ENCODE measurements around the gene USF3. TPM values are rescaled to one million over a fixed set of nuclear protein-coding genes. Genes with fewer than 3 reads are reported as not detected.

USF3 gene
- total and polyA plus RNA-seq, 2 of the 13 experiments (the other 11 are each of a cell fraction or from before 2014, with no cell fraction given) = 6.3 to 15.2 TPM

DNA sequence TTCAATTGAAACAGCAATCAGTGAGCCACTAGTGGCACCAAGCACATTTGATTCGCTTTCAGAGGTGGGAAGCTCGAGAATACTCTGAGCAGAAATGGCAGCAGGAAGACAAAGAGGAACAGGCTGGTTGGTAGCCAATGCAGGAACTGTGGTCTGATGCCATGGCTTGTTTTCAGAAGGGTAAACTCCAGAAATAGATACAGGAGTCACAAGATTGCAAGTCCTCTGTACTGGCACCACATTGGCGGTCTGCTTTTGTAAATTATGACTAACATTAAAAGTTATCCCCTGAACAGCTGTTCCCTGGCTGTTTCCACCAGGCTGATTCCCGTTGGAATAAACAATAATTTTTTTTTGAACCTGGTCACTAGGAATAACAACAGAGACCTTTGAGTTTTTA lies 35.5 kb downstream of the USF3 start:
- Histone ChIP-seq H3K27ac (ENCODE audit: extremely low read length, insufficient read depth, low read length) (no peak overlapping the region), H3K27me3 (ENCODE audit: control insufficient read depth in 1 of 2, insufficient read depth in 2 of 2, low read length in 2 of 2) (no peaks in the 10 kb centered on the region), H3K4me1 (ENCODE audit: insufficient read depth, low read length) (peaks cover 42% of the 10 kb centered on the region), H3K9me3 (ENCODE audit: low read length) (no peaks in the 10 kb centered on the region), H2AFZ (ENCODE audit: low read length) (no peak overlapping the region), H3K4me3 (replicated peaks in 1 of 3; ENCODE audit: insufficient read depth in 1 of 3, low read depth in 2 of 3, low read length in 3 of 3) (no peak overlapping the region), H3K9ac (ENCODE audit: insufficient read depth, low read depth, low read length) (no peak overlapping the region), H3K4me2 (ENCODE audit: low read depth, low read length) (no peak overlapping the region), H3K36me3 (replicated peaks in 1 of 2; ENCODE audit: control insufficient read depth in 1 of 2, insufficient read depth in 2 of 2, low read length in 2 of 2) (peaks cover 15 to 22% of the 10 kb centered on the region in 2 experiments), H3K79me2 (ENCODE audit: insufficient read depth, low read length) (peaks cover 4% of the 10 kb centered on the region), H4K20me1 (ENCODE audit: insufficient read depth, low read length) (no peaks in the 10 kb centered on the region)
- TF ChIP-seq MIER2 (CRISPR knock-in tag; IDR thresholded peaks at IDR 0.05) = no peak
- no peak for TF ChIP-seq ZNF251 (CRISPR knock-in tag; IDR thresholded peaks at IDR 0.05)
- no peak for TF ChIP-seq CHD2 (IDR thresholded peaks at IDR 0.05; ENCODE audit: low read depth, low read length)
- TF ChIP-seq, protein P1, sequence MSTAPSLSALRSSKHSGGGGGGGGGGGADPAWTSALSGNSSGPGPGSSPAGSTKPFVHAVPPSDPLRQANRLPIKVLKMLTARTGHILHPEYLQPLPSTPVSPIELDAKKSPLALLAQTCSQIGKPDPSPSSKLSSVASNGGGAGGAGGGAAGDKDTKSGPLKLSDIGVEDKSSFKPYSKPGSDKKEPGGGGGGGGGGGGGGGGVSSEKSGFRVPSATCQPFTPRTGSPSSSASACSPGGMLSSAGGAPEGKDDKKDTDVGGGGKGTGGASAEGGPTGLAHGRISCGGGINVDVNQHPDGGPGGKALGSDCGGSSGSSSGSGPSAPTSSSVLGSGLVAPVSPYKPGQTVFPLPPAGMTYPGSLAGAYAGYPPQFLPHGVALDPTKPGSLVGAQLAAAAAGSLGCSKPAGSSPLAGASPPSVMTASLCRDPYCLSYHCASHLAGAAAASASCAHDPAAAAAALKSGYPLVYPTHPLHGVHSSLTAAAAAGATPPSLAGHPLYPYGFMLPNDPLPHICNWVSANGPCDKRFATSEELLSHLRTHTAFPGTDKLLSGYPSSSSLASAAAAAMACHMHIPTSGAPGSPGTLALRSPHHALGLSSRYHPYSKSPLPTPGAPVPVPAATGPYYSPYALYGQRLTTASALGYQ (CRISPR knock-in tag; IDR thresholded peaks at IDR 0.05) = no peak
- intact Hi-C loops (cut with micrococcal nuclease; ENCODE audit: unreplicated experiment) (no loop called here), in situ Hi-C loops (cut with HindIII; ENCODE audit: extremely low pct_ligation_motif_present, low pct_unique_long_range_greater_than_20kb) (no loop called here)
- ChIA-PET CTCF (ENCODE audit: low intra/inter-chr PET ratio, low total read pairs) (no interaction called here), POLR2A (no interaction called here)
- FAIRE-seq (no peak), ATAC-seq (no peak), DNase-seq (ENCODE audit: low spot score) (no peak)
- WGBS (ENCODE audit: low lambda C conversion rate) = 98% methylated on average over 4 of the region's 4 CpGs
- BruUV-seq (replicated peaks) = no TSS peak

GRCh38 chr3:113660458-113660857 lies 36.0 kb downstream of the USF3 start:
- peaks cover 39% of the 10 kb centered on the region for H3K4me1 ChIP-seq (ENCODE audit: insufficient read depth, low read length)
- CTCF ChIA-PET (ENCODE audit: low intra/inter-chr PET ratio, low total read pairs) = no interaction called here
- ATAC-seq (no peak), DNase-seq (ENCODE audit: low spot score) (no peak), FAIRE-seq (no peak)
- no peak overlapping the region for H2AFZ ChIP-seq (ENCODE audit: low read length)
- H3K27me3 ChIP-seq (ENCODE audit: control insufficient read depth in 1 of 2, insufficient read depth in 2 of 2, low read length in 2 of 2) = no peaks in the 10 kb centered on the region
- no peaks in the 10 kb centered on the region for H3K9me3 ChIP-seq (ENCODE audit: low read length)
- BruUV-seq (replicated peaks) = no TSS peak
- intact Hi-C loops (cut with micrococcal nuclease; ENCODE audit: unreplicated experiment) (no loop called here), in situ Hi-C loops (cut with HindIII; ENCODE audit: extremely low pct_ligation_motif_present, low pct_unique_long_range_greater_than_20kb) (no loop called here)
- POLR2A ChIA-PET = no interaction called here
- H3K79me2 ChIP-seq (ENCODE audit: insufficient read depth, low read length) = peaks cover 4% of the 10 kb centered on the region
- H3K4me2 ChIP-seq (ENCODE audit: low read depth, low read length) = no peak overlapping the region
- H3K4me3 ChIP-seq (replicated peaks in 1 of 3; ENCODE audit: insufficient read depth in 1 of 3, low read depth in 2 of 3, low read length in 3 of 3) = no peak overlapping the region
- no peaks in the 10 kb centered on the region for H4K20me1 ChIP-seq (ENCODE audit: insufficient read depth, low read length)
- H3K27ac ChIP-seq (ENCODE audit: extremely low read length, insufficient read depth, low read length) = no peak overlapping the region
- peaks cover 17 to 22% of the 10 kb centered on the region in 2 experiments for H3K36me3 ChIP-seq (replicated peaks in 1 of 2; ENCODE audit: control insufficient read depth in 1 of 2, insufficient read depth in 2 of 2, low read length in 2 of 2)
- no peak overlapping the region for H3K9ac ChIP-seq (ENCODE audit: insufficient read depth, low read depth, low read length)
- 92% methylated on average over 2 of the region's 2 CpGs for WGBS (ENCODE audit: low lambda C conversion rate)
- TF ChIP-seq PRDM4 (CRISPR knock-in tag; IDR thresholded peaks at IDR 0.05; ENCODE audit: borderline replicate concordance) (no peak), ZNF282 (IDR thresholded peaks at IDR 0.05; ENCODE audit: partially characterized antibody) (no peak), FOXO1 (CRISPR knock-in tag; IDR thresholded peaks at IDR 0.05) (no peak), CEBPG (CRISPR knock-in tag; IDR thresholded peaks at IDR 0.05) (no peak), PAXIP1 (CRISPR knock-in tag; conservative IDR thresholded peaks at IDR 0.05) (no peak), ZNF615 (CRISPR knock-in tag; IDR thresholded peaks at IDR 0.05; ENCODE audit: borderline replicate concordance) (no peak), MAF1 (CRISPR knock-in tag; IDR thresholded peaks at IDR 0.05; ENCODE audit: borderline replicate concordance) (no peak), NFRKB (IDR thresholded peaks at IDR 0.05) (no peak)
